T-helper 9 cell (primary cell): ENCODE results near the gene TMEM132D.

Source experiments
- DNase-seq: peaks from one replicate; pipeline ENCODE4 v3.0.0-alpha.2; 2020

The TMEM132D gene

DNA sequence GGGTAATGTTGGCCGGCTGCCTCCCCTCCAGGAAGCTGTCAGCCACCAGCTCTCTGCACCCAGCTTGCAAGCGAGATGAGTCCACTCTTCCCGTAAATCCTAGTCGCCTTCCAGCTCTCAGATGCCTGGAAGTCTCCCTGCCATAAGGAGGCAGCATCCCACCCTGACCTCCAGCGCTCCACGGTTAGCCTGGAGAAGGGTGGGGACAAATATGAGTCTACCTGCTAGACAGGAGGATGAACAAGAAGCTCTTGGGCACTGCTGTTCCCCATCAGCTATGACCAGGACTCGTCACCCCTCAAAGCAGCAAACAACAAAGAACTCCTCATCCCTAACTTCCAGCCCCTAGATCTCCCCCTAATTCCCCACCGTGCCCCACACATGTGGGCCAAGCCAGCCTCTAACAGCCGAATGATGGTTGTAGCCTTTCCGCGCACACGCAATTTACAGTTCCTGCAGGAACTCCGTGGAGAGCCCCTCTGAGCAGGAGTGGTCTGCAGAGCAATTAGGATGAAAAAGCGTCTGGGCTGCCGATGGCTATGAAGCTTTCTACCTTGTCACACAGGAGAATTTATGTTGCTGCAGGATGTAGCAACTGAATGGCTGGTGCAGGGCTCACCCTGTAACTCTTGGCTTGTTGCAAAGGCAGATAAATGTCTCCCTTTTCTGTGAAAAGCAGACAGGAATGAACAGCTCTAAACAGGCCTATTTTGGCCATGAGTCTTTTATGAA is 869.1 kb downstream of the TMEM132D start:
- DNase-seq: no peak

DNA sequence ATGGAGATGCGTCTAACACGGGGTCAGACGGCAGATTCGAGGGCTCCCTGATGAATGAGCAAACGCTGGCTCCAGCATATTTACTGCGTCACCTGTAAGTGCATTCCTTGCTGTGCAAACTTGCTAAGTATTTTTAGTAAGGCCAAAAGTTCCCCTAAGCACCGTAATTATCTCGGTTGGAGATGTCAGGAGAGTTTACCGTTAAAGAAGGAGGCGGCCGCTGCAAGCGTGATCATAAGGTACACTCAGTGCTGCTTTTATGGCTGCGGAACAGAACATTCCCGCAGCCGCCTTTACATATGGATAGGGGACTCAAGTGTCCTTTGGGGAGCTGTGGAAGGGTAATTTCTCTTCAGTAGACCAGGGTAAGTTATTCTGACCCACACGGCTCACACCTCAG is 875.0 kb downstream of the TMEM132D start:
- DNase-seq: no peak

DNA sequence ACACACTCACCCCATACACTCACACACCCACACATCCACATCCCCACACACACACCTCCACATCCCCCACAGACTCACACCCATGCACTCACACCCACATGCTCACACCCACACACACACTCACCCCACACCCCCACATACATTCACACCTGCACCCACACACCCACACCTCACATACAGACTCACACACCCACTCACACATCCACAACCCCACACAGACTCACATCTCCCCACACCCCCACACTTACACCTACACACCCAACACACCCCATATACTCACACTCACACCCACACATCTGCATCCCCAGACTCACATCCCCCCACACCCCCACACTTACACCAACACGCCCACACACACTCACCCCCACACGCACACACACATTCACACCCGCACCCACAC is 878.8 kb downstream of the TMEM132D start:
- no peak for DNase-seq
